Measurements from ENCODE around the gene OR8G5. TPM values are rescaled to one million over a fixed set of nuclear protein-coding genes. Genes with fewer than 3 reads are reported as not detected.
"Not testable (repeated sequence)": the region's sequence is repeated elsewhere in the genome, so short reads cannot be mapped to it uniquely, and the experiment has no call there.

OR8G5 gene
- polyA plus RNA-seq, result not detected

GRCh38 chr11:124256076-124256475 lies at the start of gene OR8G5:
Gene OR8G5, plus strand, starts transcription at chr11:124256376. Its CDS starts 8,556 bp downstream, at chr11:124264932.
- no peak within 1 kb of the TSS for H3K27ac ChIP-seq (ENCODE audit: low read depth, low read length)
- 63 to 71% (median 70%) methylated on average over 4 of the region's 4 CpGs for WGBS, 3 donors

GRCh38 chr11:124207102-124207792 lies 48.9 kb upstream of the OR8G5 start:
- 67 to 72% (median 69%) methylated on average over 6 of the region's 6 CpGs for WGBS, 3 donors
- H3K27ac ChIP-seq (ENCODE audit: low read depth, low read length), result no peak overlapping the region

GRCh38 chr11:124209824-124210357 lies 46.3 kb upstream of the OR8G5 start:
- 89 to 90% (median 89%) methylated on average over 6 of the region's 6 CpGs for WGBS, 3 donors
- H3K27ac ChIP-seq (ENCODE audit: low read depth, low read length), result no peak overlapping the region

GRCh38 chr11:124210421-124210820 lies 45.8 kb upstream of the OR8G5 start:
- WGBS, 3 donors, result 82 to 90% (median 89%) methylated on average over 5 of the region's 5 CpGs
- H3K27ac ChIP-seq (ENCODE audit: low read depth, low read length), result no peak overlapping the region

GRCh38 chr11:124211321-124211720 lies 44.9 kb upstream of the OR8G5 start:
- H3K27ac ChIP-seq (ENCODE audit: low read depth, low read length), result no peak overlapping the region

- WGBS, 3 donors, result 80 to 85% (median 84%) methylated on average over 3 of the region's 3 CpGs
Observed at GRCh38 chr11:124214027-124214426, 42.1 kb upstream of the OR8G5 start.

GRCh38 chr11:124219126-124219525 lies 37.0 kb upstream of the OR8G5 start:
- no peak overlapping the region for H3K27ac ChIP-seq (ENCODE audit: low read depth, low read length)

More at GRCh38 chr11:124214027-124214426, 42.1 kb upstream of the OR8G5 start:
- H3K27ac ChIP-seq (ENCODE audit: low read depth, low read length), result no peak overlapping the region

- no peak overlapping the region for H3K27ac ChIP-seq (ENCODE audit: low read depth, low read length)
- 35 to 89% (median 88%) methylated on average over 2 of the region's 2 CpGs for WGBS, 3 donors
Observed at GRCh38 chr11:124222407-124222806, 33.8 kb upstream of the OR8G5 start.

- H3K27ac ChIP-seq (ENCODE audit: low read depth, low read length), result not testable (repeated sequence)
- WGBS, 3 donors, result 56 to 67% (median 57%) methylated on average over 9 of the region's 9 CpGs
Observed at GRCh38 chr11:124224618-124225423, 31.4 kb upstream of the OR8G5 start.

- 82 to 88% (median 88%) methylated on average over 1 of the region's 1 CpG for WGBS, 3 donors
- H3K27ac ChIP-seq (ENCODE audit: low read depth, low read length), result no peak overlapping the region
Observed at GRCh38 chr11:124225471-124225870, 30.7 kb upstream of the OR8G5 start.

GRCh38 chr11:124233376-124233775 lies 22.8 kb upstream of the OR8G5 start:
- WGBS, 3 donors, result 20 to 81% (median 44%) methylated on average over 1 of the region's 1 CpG
- no peak overlapping the region for H3K27ac ChIP-seq (ENCODE audit: low read depth, low read length)

GRCh38 chr11:124238512-124238911 lies 17.7 kb upstream of the OR8G5 start:
- 54 to 64% (median 55%) methylated on average over 5 of the region's 5 CpGs for WGBS, 3 donors
- no peak overlapping the region for H3K27ac ChIP-seq (ENCODE audit: low read depth, low read length)

- H3K27ac ChIP-seq (ENCODE audit: low read depth, low read length), result no peak within 1 kb of the TSS
- WGBS, 3 donors, result 68 to 75% (median 70%) methylated on average over 3 of the region's 3 CpGs
Observed at GRCh38 chr11:124240621-124241397, 15.4 kb upstream of the OR8G5 start, which contains the start of gene OR8G1. Gene OR8G1, plus strand, starts transcription at chr11:124241095. Its CDS starts 8,581 bp downstream, at chr11:124249676.

- not testable (repeated sequence) for H3K27ac ChIP-seq (ENCODE audit: low read depth, low read length)
- WGBS, 3 donors, result 40 to 61% (median 59%) methylated on average over 3 of the region's 3 CpGs
Observed at GRCh38 chr11:124249869-124250268, 6.3 kb upstream of the OR8G5 start.

- WGBS, 3 donors, result 46 to 84% (median 52%) methylated on average over 4 of the region's 4 CpGs
- not testable (repeated sequence) for H3K27ac ChIP-seq (ENCODE audit: low read depth, low read length)
Observed at GRCh38 chr11:124265041-124265440, 8.9 kb downstream of the OR8G5 start.

- H3K27ac ChIP-seq (ENCODE audit: low read depth, low read length), result not testable (repeated sequence)
- WGBS, 3 donors, result 48 to 65% (median 49%) methylated on average over 7 of the region's 7 CpGs
Observed at GRCh38 chr11:124270886-124271285, 14.7 kb downstream of the OR8G5 start.

- H3K27ac ChIP-seq (ENCODE audit: low read depth, low read length), result no peak overlapping the region
- WGBS, 3 donors, result 89 to 92% (median 91%) methylated on average over 2 of the region's 2 CpGs
Observed at GRCh38 chr11:124274000-124274399, 17.8 kb downstream of the OR8G5 start.

GRCh38 chr11:124276081-124276480 lies 19.9 kb downstream of the OR8G5 start:
- 26 to 79% (median 54%) methylated on average over 1 of the region's 1 CpG for whole genome bisulfite sequencing, 3 donors

GRCh38 chr11:124277207-124277606 lies 21.0 kb downstream of the OR8G5 start:
- 86 to 88% (median 87%) methylated on average over 3 of the region's 3 CpGs for WGBS, 3 donors

More at GRCh38 chr11:124276081-124276480, 19.9 kb downstream of the OR8G5 start:
- no peak overlapping the region for H3K27ac ChIP-seq (ENCODE audit: low read depth, low read length)

More at GRCh38 chr11:124277207-124277606, 21.0 kb downstream of the OR8G5 start:
- no peak overlapping the region for H3K27ac ChIP-seq (ENCODE audit: low read depth, low read length)

All from adipose tissue (tissue), 3 donors.